ENCODE data around the gene IFT43.
"Not testable (repeated sequence)": the region's sequence is repeated elsewhere in the genome, so short reads cannot be mapped to it uniquely, and the experiment has no call there.

IFT43 gene

GRCh38 chr14:75986439-75986765, 839 bp downstream of the IFT43 start:
- Histone ChIP-seq H3K27me3 (ENCODE audit: low read depth) (no peaks in the 10 kb centered on the region), H3K9me3 (no peaks in the 10 kb centered on the region), H3K4me1 (peaks cover 7% of the 10 kb centered on the region), H3K4me3 (peak overlapping the region; percentile 87), H3K36me3 (replicated peaks) (no peaks in the 10 kb centered on the region)
- in situ Hi-C loops (cut with MboI; ENCODE audit: low sequenced_read_pairs) = no loop called here
- DNase-seq (ENCODE audit: low spot score in 2 of 2) = no peak

GRCh38 chr14:75987201-75987970, 1.8 kb downstream of the IFT43 start:
- H3K4me1 ChIP-seq = peaks cover 4% of the 10 kb centered on the region; the same call in 1 of the 2 replicates
- H3K36me3 ChIP-seq (replicated peaks) = peaks cover 7% of the 10 kb centered on the region
- in situ Hi-C loops (cut with MboI; ENCODE audit: low sequenced_read_pairs) = no loop called here
- H3K9me3 ChIP-seq = no peaks in the 10 kb centered on the region
- no peaks in the 10 kb centered on the region for H3K27me3 ChIP-seq (ENCODE audit: low read depth)
- no peak overlapping the region for H3K4me3 ChIP-seq
- DNase-seq (ENCODE audit: low spot score in 2 of 2) = no peak

- H3K4me1 ChIP-seq = peaks cover 4% of the 10 kb centered on the region; the same call in 1 of the 2 replicates
- no peak overlapping the region for H3K4me3 ChIP-seq
- in situ Hi-C loops (cut with MboI; ENCODE audit: low sequenced_read_pairs) = no loop called here
- no peaks in the 10 kb centered on the region for H3K27me3 ChIP-seq (ENCODE audit: low read depth)
- peaks cover 13% of the 10 kb centered on the region for H3K36me3 ChIP-seq (replicated peaks)
- DNase-seq (ENCODE audit: low spot score in 2 of 2) = no peak
- no peaks in the 10 kb centered on the region for H3K9me3 ChIP-seq
Measured at GRCh38 chr14:75989134-75989533, 3.6 kb downstream of the IFT43 start.

GRCh38 chr14:75990297-75990696, 4.7 kb downstream of the IFT43 start:
- no peak overlapping the region for H3K4me3 ChIP-seq
- peaks cover 2% of the 10 kb centered on the region; the same call in 1 of the 2 replicates for H3K4me1 ChIP-seq
- H3K36me3 ChIP-seq (replicated peaks) = peaks cover 13% of the 10 kb centered on the region
- in situ Hi-C loops (cut with MboI; ENCODE audit: low sequenced_read_pairs) = no loop called here
- H3K27me3 ChIP-seq (ENCODE audit: low read depth) = no peaks in the 10 kb centered on the region
- DNase-seq (ENCODE audit: low spot score in 2 of 2) = no peak
- H3K9me3 ChIP-seq = no peaks in the 10 kb centered on the region

GRCh38 chr14:75991753-75992152, 6.2 kb downstream of the IFT43 start:
- in situ Hi-C loops (cut with MboI; ENCODE audit: low sequenced_read_pairs) = no loop called here
- no peaks in the 10 kb centered on the region for H3K4me1 ChIP-seq
- H3K36me3 ChIP-seq (replicated peaks) = peaks cover 17% of the 10 kb centered on the region
- DNase-seq (ENCODE audit: low spot score in 2 of 2) = no peak
- H3K27me3 ChIP-seq (ENCODE audit: low read depth) = no peaks in the 10 kb centered on the region
- no peaks in the 10 kb centered on the region for H3K9me3 ChIP-seq
- H3K4me3 ChIP-seq = no peak overlapping the region

GRCh38 chr14:75993567-75994041, 8.0 kb downstream of the IFT43 start:
- Histone ChIP-seq H3K4me3 (no peak overlapping the region), H3K9me3 (no peaks in the 10 kb centered on the region), H3K27me3 (ENCODE audit: low read depth) (no peaks in the 10 kb centered on the region), H3K4me1 (no peaks in the 10 kb centered on the region), H3K36me3 (replicated peaks) (peaks cover 17% of the 10 kb centered on the region)
- in situ Hi-C loops (cut with MboI; ENCODE audit: low sequenced_read_pairs) = no loop called here
- DNase-seq (ENCODE audit: low spot score in 2 of 2) = no peak

- Histone ChIP-seq H3K27me3 (ENCODE audit: low read depth) (no peaks in the 10 kb centered on the region), H3K4me3 (no peak overlapping the region), H3K4me1 (no peaks in the 10 kb centered on the region), H3K36me3 (replicated peaks) (peaks cover 17% of the 10 kb centered on the region), H3K9me3 (no peaks in the 10 kb centered on the region)
- DNase-seq (ENCODE audit: low spot score in 2 of 2) = no peak
- in situ Hi-C loops (cut with MboI; ENCODE audit: low sequenced_read_pairs) = no loop called here
Measured at GRCh38 chr14:75995372-75996041, 9.9 kb downstream of the IFT43 start.

GRCh38 chr14:75996488-75996887, 10.9 kb downstream of the IFT43 start:
- Histone ChIP-seq H3K4me1 (no peaks in the 10 kb centered on the region), H3K36me3 (replicated peaks) (peaks cover 17% of the 10 kb centered on the region)
- in situ Hi-C loops (cut with MboI; ENCODE audit: low sequenced_read_pairs) = no loop called here

GRCh38 chr14:75999511-76000190, 14.1 kb downstream of the IFT43 start:
- in situ Hi-C loops (cut with MboI; ENCODE audit: low sequenced_read_pairs) = no loop called here
- Histone ChIP-seq H3K9me3 (no peaks in the 10 kb centered on the region), H3K36me3 (replicated peaks) (peaks cover 10% of the 10 kb centered on the region), H3K27me3 (ENCODE audit: low read depth) (no peaks in the 10 kb centered on the region), H3K4me1 (no peaks in the 10 kb centered on the region), H3K4me3 (no peak overlapping the region)
- DNase-seq (ENCODE audit: low spot score in 2 of 2) = no peak

More at GRCh38 chr14:75996488-75996887, 10.9 kb downstream of the IFT43 start:
- H3K4me3 ChIP-seq = no peak overlapping the region
- DNase-seq (ENCODE audit: low spot score in 2 of 2) = no peak
- H3K9me3 ChIP-seq = no peaks in the 10 kb centered on the region
- H3K27me3 ChIP-seq (ENCODE audit: low read depth) = no peaks in the 10 kb centered on the region

- H3K4me1 ChIP-seq = no peaks in the 10 kb centered on the region
- no peaks in the 10 kb centered on the region for H3K9me3 ChIP-seq
- H3K4me3 ChIP-seq = no peak overlapping the region
- H3K27me3 ChIP-seq (ENCODE audit: low read depth) = no peaks in the 10 kb centered on the region
- in situ Hi-C loops (cut with MboI; ENCODE audit: low sequenced_read_pairs) = no loop called here
- DNase-seq (ENCODE audit: low spot score in 2 of 2) = no peak
- H3K36me3 ChIP-seq (replicated peaks) = peaks cover 13% of the 10 kb centered on the region
Measured at GRCh38 chr14:76002383-76002782, 16.8 kb downstream of the IFT43 start.

GRCh38 chr14:76006253-76006652, 20.7 kb downstream of the IFT43 start:
- no peak overlapping the region for H3K4me3 ChIP-seq
- H3K27me3 ChIP-seq (ENCODE audit: low read depth) = no peaks in the 10 kb centered on the region
- H3K4me1 ChIP-seq = no peaks in the 10 kb centered on the region
- in situ Hi-C loops (cut with MboI; ENCODE audit: low sequenced_read_pairs) = no loop called here
- no peaks in the 10 kb centered on the region for H3K9me3 ChIP-seq
- peaks cover 22% of the 10 kb centered on the region for H3K36me3 ChIP-seq (replicated peaks)
- DNase-seq (ENCODE audit: low spot score in 2 of 2) = no peak

- DNase-seq (ENCODE audit: low spot score in 2 of 2) = no peak
- Histone ChIP-seq H3K9me3 (no peaks in the 10 kb centered on the region), H3K36me3 (replicated peaks) (peaks cover 26% of the 10 kb centered on the region), H3K4me3 (no peak overlapping the region), H3K27me3 (ENCODE audit: low read depth) (no peaks in the 10 kb centered on the region), H3K4me1 (no peaks in the 10 kb centered on the region)
- in situ Hi-C loops (cut with MboI; ENCODE audit: low sequenced_read_pairs) = no loop called here
Measured at GRCh38 chr14:76007379-76007778, 21.8 kb downstream of the IFT43 start.

GRCh38 chr14:76007852-76008251, 22.3 kb downstream of the IFT43 start:
- no peaks in the 10 kb centered on the region for H3K4me1 ChIP-seq
- no peaks in the 10 kb centered on the region for H3K27me3 ChIP-seq (ENCODE audit: low read depth)
- in situ Hi-C loops (cut with MboI; ENCODE audit: low sequenced_read_pairs) = no loop called here
- peaks cover 26% of the 10 kb centered on the region for H3K36me3 ChIP-seq (replicated peaks)
- H3K4me3 ChIP-seq = no peak overlapping the region
- DNase-seq (ENCODE audit: low spot score in 2 of 2) = no peak
- no peaks in the 10 kb centered on the region for H3K9me3 ChIP-seq

GRCh38 chr14:76009627-76010026, 24.1 kb downstream of the IFT43 start:
- H3K4me1 ChIP-seq; H3K9me3 ChIP-seq; DNase-seq (ENCODE audit: low spot score in 2 of 2); H3K27me3 ChIP-seq (ENCODE audit: low read depth); in situ Hi-C loops (cut with MboI; ENCODE audit: low sequenced_read_pairs); H3K4me3 ChIP-seq: not testable (repeated sequence)
- peaks cover 20% of the 10 kb centered on the region for H3K36me3 ChIP-seq (replicated peaks)

Measured in HAP-1 (cell line).